Adipocyte (in vitro differentiated cells): Measurements from ENCODE around the gene PWP1.
"Not testable (repeated sequence)": the region's sequence is repeated elsewhere in the genome, so short reads cannot be mapped to it uniquely, and the experiment has no call there.

Source experiments
- DNase-seq: peaks from one replicate; pipeline ENCODE4 v3.0.0-alpha.2; 2015; ENCODE audit warnings: low read depth
- H3K27me3 ChIP-seq: replicated peaks from 2 replicates; pipeline ENCODE4 v1.7.0; 2013; ENCODE audit warnings: mild to moderate bottlenecking, low read length, moderate library complexity; ENCODE audit not compliant: control insufficient read depth, insufficient read depth
- H3K36me3 ChIP-seq: 2 replicates; pipeline ENCODE4 v1.7.0; 2013; ENCODE audit warnings: low read length, mild to moderate bottlenecking, moderate library complexity; ENCODE audit not compliant: control insufficient read depth, insufficient read depth, severe bottlenecking
- H3K4me1 ChIP-seq: 2 replicates; pipeline ENCODE4 v1.7.0; 2013; ENCODE audit warnings: mild to moderate bottlenecking, low read length, moderate library complexity; ENCODE audit not compliant: control insufficient read depth, insufficient read depth
- H3K4me3 ChIP-seq: 2 replicates; pipeline ENCODE4 v1.7.0; 2013; ENCODE audit warnings: mild to moderate bottlenecking, low read length, moderate library complexity
- H3K9ac ChIP-seq: 2 replicates; pipeline ENCODE4 v1.7.0; 2013; ENCODE audit warnings: mild to moderate bottlenecking, low read length, moderate library complexity
- H3K9me3 ChIP-seq: 2 replicates; pipeline ENCODE4 v1.7.0; 2013; ENCODE audit warnings: mild to moderate bottlenecking, low read length, moderate library complexity; ENCODE audit not compliant: control insufficient read depth

Gene PWP1

DNA sequence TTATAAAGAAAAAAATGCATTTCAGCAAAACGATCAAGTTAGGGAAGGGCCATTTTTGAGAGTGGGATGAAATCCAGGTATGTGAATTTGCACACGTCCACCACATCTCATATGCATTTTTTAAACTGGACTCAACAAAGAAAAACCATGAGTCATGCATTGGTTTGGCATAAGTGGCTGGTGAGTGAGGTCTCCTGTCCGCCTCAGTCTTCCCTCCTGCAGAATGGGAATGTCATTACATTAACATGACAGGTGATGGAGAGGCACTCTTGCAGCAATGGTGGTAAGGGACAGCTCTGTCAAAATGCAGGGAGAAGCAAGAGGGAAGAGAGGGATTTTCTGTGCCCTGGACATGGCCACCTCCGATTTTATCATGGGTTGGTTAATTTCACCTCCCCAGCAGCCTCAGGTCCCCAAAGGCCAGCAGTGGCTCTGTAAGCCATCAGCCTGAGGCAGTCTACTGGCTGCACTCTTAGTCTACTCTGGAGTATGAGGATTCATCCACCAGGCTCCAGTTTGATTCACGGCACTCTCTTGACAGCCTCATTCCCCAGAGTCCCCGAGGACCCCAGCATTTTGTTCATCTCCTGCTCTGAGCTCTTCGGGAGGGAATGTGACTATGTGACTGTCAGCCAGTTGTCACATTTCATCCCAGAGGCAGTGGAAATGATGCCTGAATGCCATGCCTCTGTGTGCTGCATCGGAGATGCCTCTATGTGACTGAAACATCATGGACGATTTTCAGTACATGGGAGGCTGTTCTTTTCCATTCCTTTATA, 17.1 kb upstream of the PWP1 start:
- Histone ChIP-seq H3K4me3 (no peak overlapping the region), H3K9me3 (no peaks in the 10 kb centered on the region), H3K9ac (no peak overlapping the region), H3K36me3 (no peaks in the 10 kb centered on the region), H3K27me3 (peaks cover 67% of the 10 kb centered on the region), H3K4me1 (no peaks in the 10 kb centered on the region)
- DNase-seq = no peak

DNA sequence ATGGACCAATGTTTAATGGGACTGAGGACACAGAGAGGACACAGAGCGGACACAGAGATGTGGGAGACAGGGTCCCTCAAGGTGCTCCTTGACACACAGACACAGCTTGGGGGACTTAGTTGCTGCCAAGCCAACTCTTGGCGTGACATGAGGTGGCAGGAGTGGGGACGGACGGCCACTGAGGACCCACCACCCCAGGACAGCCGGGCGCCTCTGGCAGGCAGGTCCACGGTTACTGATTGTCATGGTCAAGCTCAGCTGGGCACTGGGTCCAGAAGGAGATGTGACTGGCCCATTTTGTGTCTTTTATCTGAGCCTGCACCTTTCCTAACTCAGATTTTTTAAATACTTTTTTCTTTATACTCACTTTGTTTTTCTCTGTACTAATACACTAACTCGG, 15.7 kb upstream of the PWP1 start:
- Histone ChIP-seq H3K9ac (no peak overlapping the region), H3K4me1 (no peaks in the 10 kb centered on the region), H3K9me3 (no peaks in the 10 kb centered on the region), H3K27me3 (peaks cover 62% of the 10 kb centered on the region), H3K4me3 (no peak overlapping the region), H3K36me3 (no peaks in the 10 kb centered on the region)
- no peak for DNase-seq

DNA sequence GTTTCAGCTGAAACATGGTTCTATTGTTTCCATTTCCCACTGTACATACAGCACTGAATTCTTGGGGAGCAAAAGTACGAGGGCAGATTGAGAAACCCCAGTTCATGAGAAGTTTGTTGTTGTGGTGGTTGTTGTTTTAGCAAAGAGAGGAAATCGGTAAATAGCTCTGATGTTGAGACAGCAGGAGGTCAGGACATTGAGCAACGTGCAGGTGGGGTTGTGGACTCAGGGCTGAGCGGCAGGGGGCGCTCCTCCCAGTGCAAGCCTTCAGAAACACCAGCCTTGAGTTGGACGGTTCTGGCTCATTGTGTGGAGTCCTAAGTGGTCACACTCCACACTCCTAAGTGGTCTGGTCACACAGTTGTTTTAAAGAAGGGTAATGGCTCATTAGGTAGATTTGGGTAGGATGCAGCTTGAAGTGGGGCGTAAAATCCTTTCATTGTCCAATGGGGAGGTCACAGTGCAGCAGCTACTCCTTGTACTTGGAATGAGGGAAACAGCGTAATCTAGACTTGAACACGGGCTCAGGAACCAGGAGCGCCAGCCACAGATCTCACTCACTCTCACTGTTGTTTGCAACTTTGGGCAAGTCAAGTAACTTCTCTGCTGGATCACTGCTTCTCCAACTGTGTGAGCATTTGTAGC, 14.5 kb upstream of the PWP1 start:
- no peaks in the 10 kb centered on the region for H3K36me3 ChIP-seq
- H3K9ac ChIP-seq = no peak overlapping the region
- no peak overlapping the region for H3K4me3 ChIP-seq
- DNase-seq = peak; percentile 27
- peaks cover 54% of the 10 kb centered on the region for H3K27me3 ChIP-seq
- no peaks in the 10 kb centered on the region for H3K9me3 ChIP-seq
- no peaks in the 10 kb centered on the region for H3K4me1 ChIP-seq

DNA sequence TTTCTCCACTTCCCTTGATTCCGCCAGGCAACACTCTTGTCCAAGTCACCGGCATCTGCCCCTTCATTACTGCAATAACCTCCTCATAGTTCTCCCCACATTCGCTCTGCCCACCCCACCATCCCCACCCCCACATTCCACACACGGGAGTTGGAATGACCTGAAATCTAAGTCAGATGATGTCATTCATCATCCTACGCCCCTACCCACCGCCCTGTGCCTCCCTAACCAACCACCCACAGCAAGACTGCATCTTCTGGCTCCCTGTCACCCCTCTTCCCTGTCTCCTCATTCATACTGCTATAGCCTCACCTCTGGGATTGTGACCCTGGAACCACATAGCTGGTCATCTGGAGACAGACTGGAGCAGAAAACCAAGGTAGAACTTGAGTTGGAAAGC, 7.9 kb upstream of the PWP1 start:
- Histone ChIP-seq H3K9ac (no peak overlapping the region), H3K4me3 (no peak overlapping the region), H3K27me3 (peaks cover 25% of the 10 kb centered on the region), H3K9me3 (no peaks in the 10 kb centered on the region), H3K4me1 (no peaks in the 10 kb centered on the region), H3K36me3 (no peaks in the 10 kb centered on the region)
- DNase-seq = no peak

DNA sequence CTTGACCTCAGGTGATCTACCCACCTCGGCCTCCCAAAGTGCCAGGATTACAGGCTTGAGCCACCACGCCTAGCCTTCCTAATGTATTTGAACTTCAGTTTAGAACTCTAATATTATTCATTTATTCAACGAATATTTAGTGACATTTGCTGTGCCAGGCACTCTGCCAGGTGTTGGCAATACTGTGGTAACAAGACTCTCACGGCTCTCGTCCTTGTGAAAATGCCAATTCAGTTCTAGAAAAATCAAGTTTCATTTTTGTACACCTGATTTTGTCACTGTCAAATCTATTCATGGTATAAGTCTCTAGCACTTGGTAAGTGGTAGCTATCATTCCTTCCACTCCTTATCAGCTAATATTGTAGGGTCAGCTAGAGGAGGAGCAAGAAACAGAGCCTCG, 6.3 kb upstream of the PWP1 start:
- no peak overlapping the region for H3K9ac ChIP-seq
- H3K4me3 ChIP-seq = no peak overlapping the region
- no peaks in the 10 kb centered on the region for H3K9me3 ChIP-seq
- DNase-seq = no peak
- H3K36me3 ChIP-seq = no peaks in the 10 kb centered on the region
- H3K27me3 ChIP-seq = peaks cover 25% of the 10 kb centered on the region
- peaks cover 1% of the 10 kb centered on the region for H3K4me1 ChIP-seq

DNA sequence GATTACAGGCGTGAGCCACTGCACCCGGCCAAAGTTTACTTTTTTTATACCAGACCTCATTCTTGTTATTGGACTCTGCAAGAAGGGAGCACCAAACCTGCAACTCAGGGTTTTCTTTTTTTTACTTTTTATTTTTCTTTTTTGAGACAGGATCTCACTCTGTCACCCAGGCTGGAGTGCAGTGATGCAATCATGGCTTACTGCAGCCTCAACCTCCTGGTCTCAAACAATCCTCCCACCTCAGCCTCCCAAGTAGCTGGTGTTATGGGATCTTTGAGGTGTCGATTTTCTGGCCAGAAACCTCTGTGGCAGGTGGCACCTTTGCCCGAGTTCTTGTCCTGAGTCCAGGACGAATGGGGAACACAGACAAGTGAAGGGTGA, 4.2 kb upstream of the PWP1 start:
- Histone ChIP-seq H3K4me3 (no peak overlapping the region), H3K9me3 (no peaks in the 10 kb centered on the region), H3K36me3 (no peaks in the 10 kb centered on the region), H3K27me3 (peaks cover 25% of the 10 kb centered on the region), H3K9ac (no peak overlapping the region), H3K4me1 (peaks cover 9% of the 10 kb centered on the region)
- no peak for DNase-seq

DNA sequence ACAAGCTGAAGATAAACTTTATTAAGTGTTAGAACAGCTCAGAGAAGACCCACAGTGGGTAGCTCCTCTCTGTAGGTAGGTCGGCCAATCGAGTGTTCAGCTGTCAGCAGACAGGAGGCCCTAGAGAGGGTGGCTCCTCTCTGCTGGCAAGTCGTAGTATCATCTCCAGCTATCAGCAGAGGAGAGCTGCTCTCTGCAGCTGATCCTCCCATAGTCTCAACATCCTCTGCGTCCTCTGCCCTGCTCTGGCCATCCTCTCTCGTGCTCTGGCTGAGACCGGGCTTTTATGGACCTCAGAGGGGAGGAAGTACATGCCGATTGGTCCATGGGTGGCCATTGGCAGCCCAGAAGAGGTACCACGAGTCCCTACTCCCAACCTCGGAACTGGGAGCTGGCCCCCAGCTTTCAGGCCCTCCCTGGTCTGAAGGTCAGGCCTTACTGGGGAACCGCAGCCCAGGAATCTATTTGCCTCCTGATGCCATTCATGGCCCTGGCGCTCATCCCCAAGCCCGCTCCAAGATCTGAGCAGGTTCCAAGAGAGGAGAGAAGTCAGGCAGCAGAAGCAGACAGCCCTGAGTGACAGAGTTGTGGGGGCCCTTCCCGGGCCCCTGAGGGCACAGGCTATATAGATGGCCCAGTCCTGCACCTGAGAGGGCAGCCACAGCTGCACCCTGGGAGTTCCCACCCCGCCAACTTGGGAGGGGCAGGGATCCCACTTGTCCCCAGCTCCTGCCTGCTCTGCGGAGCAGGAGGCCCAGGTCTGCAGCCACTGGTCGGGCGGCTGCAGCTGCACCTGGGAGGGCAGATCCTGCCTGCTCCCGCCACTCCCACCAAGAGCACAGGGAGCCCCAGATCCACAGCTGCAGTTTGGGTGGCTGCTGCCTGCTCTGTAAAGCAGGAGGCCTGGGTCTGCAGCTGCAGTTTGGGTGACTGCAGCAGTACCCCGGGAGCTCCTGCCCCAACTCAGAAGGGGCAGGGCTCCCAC, 3.5 kb upstream of the PWP1 start:
- no peaks in the 10 kb centered on the region for H3K36me3 ChIP-seq
- H3K9ac ChIP-seq = no peak overlapping the region
- H3K9me3 ChIP-seq = no peaks in the 10 kb centered on the region
- DNase-seq = no peak
- H3K4me1 ChIP-seq = peaks cover 12% of the 10 kb centered on the region
- no peak overlapping the region for H3K4me3 ChIP-seq
- peaks cover 20% of the 10 kb centered on the region for H3K27me3 ChIP-seq

DNA sequence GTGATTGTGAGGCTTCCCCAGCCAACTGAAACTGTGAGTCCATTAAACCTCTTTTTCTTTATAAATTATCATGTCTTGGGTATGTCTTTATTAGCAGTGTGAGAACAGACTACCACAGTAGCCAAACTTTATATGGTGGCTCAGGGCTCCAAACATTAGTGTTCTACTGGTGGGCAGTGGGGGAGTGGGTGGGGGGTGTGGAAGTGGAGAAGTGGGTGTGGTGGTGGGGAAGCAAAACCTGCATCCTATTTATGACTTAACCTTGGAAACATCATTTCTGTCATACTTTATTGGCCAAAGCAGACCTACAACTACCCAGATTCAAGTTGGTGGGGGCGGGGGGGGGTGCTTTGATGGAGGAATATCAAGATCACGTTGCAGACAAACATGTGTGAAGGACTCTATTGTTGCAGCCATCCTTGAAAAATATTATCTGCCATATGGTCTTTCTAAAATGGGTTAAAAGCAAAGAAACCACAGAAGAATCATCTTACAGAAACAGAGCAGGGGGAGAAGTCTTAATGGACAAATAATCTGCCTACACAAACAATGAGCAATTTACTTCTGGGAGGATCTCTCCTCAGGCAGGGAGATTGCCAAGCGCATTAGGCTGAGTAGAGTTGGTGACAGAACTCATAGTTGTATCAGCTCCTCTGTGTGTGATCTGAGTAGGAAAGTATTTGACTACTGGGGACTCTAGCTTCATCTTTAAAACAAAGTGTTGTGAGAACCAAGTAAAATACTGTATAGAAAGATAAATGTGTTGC, 1.4 kb upstream of the PWP1 start:
- Histone ChIP-seq H3K27me3 (peaks cover 3% of the 10 kb centered on the region), H3K36me3 (peaks cover 11% of the 10 kb centered on the region), H3K9ac (no peak overlapping the region), H3K9me3 (no peaks in the 10 kb centered on the region), H3K4me3 (peak overlapping the region; percentile 95), H3K4me1 (peaks cover 16% of the 10 kb centered on the region)
- peak; percentile 8 for DNase-seq

DNA sequence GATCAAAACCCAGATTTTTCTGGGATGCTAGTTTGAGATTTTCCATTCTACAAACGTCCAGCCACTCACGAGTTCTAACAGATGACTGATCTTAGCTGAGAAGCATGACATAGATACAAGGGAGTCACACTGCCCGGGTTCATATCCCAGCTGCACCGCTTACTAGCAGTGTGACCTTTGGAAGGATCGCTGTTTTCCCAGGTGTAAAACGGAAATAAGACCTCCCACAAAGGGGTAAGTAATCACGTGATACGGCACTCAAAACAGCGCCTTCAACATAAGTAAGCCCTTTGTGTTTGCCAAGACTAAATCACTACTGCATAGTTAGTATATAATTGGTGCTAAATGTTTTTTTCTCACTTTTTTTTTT, 624 bp upstream of the PWP1 start:
- DNase-seq = peak; percentile 30
- peak overlapping the region; percentile 96 for H3K9ac ChIP-seq
- H3K4me1 ChIP-seq = peaks cover 16% of the 10 kb centered on the region
- H3K9me3 ChIP-seq = no peaks in the 10 kb centered on the region
- H3K27me3 ChIP-seq = peaks cover 3% of the 10 kb centered on the region
- peak overlapping the region; percentile 95 for H3K4me3 ChIP-seq
- H3K36me3 ChIP-seq = peaks cover 18% of the 10 kb centered on the region

DNA sequence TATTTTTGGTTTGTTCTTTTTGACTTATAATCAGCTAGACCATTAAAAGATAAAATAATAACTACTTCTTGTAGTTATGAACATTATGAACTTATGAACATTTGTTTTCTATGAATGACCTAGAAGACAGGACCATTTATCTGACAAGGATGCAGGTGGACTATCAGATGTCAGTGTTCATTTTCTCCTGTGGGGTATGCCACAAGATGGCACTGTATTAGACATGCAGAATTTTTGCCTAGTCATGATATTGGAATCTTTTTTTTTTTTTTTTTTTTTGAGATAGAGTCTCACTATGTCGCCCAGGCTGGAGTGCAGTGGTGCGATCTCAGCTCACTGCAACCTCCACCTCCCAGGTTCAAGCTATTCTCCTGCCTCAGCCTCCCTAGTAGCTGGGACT, 10.2 kb downstream of the PWP1 start:
- not testable (repeated sequence) for H3K4me3 ChIP-seq, H3K9me3 ChIP-seq, H3K9ac ChIP-seq, H3K27me3 ChIP-seq, H3K4me1 ChIP-seq
- peaks cover 96% of the 10 kb centered on the region for H3K36me3 ChIP-seq
- DNase-seq = peak; percentile 43
